ENCODE measurements around the gene SOX30.
A peak's percentile ranks its signal among the peaks of the same experiment; 100 is the strongest.

SOX30 gene

DNA sequence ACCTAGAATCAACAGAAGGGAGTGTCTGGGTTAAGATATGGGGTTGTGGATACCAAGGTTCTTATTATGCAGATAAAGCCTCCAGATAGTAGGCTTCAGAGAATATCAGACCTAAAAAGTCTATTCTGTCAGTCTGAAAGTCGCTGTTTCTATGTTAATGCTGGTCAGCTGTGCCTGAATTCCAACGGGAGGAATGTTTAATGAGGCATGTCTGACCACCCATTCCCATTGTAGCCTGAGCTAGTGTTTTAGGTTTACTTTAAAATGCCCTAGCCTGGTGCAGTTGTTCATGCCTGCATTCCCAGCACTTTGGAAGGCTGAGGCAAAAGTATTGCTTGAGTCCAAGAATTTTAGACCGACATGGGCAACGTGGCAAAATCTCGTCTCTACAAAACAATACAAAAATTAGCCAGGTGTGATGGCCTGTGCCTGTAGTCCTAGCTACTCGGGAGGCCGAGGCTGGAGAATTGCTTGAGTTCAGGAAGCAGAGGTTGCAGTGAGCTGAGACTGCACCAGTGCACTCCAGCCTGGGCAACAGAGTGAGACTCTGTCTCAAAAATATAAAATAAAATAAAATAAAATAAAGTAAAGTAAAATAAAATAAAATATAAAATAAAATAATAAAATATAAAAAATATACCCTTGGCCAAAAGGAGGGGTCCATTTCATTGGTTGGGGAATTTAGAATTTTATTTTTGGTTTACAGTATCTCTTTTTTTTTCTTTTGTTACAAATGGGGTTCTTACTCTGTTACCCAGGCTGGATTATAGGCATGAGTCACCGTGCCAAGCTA, 7.8 kb upstream of the SOX30 start:
- no peak for DNase-seq

- DNase-seq = no peak
Measured at GRCh38 chr5:157658893-157659292, 6.7 kb upstream of the SOX30 start.

- DNase-seq = no peak
Measured at GRCh38 chr5:157657516-157657915, 5.3 kb upstream of the SOX30 start.

GRCh38 chr5:157651623-157652376, 438 bp downstream of the SOX30 start:
- DNase-seq = peak; percentile 57

- DNase-seq = no peak
Measured at GRCh38 chr5:157650991-157651611, 1.1 kb downstream of the SOX30 start.

- no peak for DNase-seq
Measured at GRCh38 chr5:157649101-157649500, 3.1 kb downstream of the SOX30 start.

GRCh38 chr5:157648275-157648990, 3.8 kb downstream of the SOX30 start:
- no peak for DNase-seq

- no peak for DNase-seq
Measured at GRCh38 chr5:157640406-157641066, 11.7 kb downstream of the SOX30 start.

- DNase-seq = no peak
Measured at GRCh38 chr5:157630341-157630740, 21.9 kb downstream of the SOX30 start.

DNA sequence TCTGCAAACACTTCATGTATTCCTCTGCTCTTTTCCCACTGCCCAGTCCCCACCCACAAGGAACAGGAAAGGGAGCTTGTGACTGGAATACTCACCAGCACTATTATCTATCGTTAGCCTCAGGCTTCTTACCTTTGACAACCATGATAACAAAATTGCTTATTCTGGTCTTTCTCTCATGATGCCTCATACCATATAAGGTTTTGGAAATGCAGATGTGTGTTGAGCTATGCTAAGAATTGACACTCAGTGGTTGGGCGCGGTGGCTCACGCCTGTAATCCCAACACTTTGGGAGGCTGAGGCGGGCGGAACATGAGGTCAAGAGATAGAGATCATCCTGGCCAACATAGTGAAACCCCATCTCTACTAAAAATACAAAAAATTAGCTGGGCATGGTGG, 25.4 kb downstream of the SOX30 start:
- no peak for DNase-seq

GRCh38 chr5:157624144-157624543, 28.1 kb downstream of the SOX30 start:
- no peak for DNase-seq

DNA sequence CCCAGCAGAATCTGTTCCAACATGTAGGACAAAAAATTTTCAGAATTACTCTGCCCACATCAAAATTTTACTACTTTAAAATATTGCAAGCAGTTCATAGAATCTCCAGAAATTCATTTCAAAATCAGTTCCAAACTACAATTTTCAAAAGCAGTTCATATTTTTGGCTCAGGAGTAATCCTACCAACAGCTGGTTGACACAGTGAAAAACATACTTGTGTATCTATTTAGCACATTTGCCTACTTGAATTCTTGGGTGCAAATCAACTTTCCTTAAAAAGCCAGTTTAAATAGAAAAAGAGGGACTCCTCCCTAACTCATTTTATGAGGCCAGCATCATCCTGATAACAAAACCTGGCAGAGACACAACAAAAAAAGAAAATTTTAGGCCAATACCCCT, 31.5 kb downstream of the SOX30 start:
- DNase-seq = no peak

- no peak for DNase-seq
Measured at GRCh38 chr5:157618191-157618765, 34.0 kb downstream of the SOX30 start.

- DNase-seq = no peak
Measured at GRCh38 chr5:157616785-157617184, 35.5 kb downstream of the SOX30 start.

DNA sequence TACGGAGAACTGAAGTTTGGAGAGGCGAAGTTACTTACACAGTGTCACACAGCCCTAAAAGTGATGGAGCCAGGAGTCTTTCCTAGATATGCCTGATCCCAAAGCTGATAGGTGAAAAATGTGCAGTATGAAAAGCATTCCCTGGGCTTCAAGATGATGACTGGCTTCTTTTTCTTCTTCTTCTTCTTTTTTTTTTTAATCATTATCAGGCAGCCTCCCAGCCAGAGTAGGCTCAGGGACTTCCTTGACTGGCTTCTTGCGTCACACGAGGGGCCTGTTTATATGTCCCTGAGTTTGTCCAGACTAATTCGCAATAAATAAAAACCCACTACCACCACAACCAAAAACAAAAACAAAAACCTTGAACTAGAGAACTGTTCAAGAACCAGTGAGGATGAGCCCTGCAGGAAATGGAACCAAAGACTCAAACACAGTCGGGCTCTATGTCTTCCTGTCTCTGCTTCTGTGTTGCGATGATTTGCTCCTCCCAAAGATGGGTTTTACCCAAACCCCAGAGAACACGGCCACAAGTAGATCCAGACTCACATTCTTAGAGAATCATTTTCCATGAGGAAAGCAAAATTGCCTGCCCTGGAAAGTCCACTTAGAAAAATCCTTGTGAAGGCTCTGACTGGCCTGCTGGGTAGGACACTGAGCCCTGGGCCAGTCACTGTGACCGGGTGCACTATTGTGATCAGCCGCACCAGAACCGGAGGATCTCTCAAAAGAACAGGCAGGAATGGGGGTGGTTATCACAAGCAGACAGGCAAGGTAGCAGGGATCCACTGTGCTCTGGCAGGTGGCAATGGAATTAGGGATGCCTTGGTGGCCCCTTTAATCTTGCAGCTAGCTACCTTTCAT, 38.6 kb downstream of the SOX30 start:
- DNase-seq = no peak

- DNase-seq = no peak
Measured at GRCh38 chr5:157612581-157612980, 39.7 kb downstream of the SOX30 start.

DNA sequence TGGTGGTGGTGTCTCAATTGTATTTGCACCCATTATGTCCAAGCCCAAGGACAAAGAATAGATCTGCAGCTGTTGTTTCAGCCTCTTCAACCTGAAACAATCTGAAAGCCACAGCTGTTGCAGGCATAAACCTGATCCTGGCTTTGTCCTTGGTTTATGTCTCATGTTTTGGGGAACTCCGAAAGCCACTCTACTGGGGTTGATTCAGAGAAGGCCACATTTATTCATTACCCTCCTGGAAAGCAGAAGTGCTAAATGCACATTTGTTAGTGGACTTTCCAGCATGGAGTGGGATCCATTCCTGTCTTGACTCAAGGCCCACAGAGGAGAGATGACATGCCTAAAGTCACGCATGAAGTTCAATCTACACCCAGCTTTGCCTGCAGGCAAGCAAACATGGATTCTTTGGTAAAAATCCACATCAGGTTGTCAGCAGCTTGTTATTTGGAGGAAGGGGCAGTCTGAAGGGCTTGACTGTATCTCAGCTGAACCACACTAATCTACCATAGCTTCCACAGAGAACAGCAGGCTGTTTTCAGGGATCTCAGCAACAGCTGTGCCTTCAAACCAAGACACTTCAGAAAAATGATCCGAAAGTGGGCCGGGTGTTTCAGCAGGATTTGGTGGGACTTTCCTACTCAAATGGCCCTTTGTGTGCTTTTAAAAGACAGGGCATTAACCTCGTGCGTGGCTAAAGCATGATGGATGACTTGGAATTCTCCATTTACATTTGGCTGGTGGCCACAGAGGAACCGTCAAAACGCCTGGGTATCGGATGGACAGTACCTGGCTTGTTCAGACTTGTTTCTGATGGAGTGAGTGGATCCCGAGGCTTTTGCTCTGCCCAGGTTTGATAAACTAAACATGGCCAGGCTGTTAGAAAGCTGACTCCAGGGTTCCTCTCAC, 40.4 kb downstream of the SOX30 start:
- peak; percentile 3 for DNase-seq

DNA sequence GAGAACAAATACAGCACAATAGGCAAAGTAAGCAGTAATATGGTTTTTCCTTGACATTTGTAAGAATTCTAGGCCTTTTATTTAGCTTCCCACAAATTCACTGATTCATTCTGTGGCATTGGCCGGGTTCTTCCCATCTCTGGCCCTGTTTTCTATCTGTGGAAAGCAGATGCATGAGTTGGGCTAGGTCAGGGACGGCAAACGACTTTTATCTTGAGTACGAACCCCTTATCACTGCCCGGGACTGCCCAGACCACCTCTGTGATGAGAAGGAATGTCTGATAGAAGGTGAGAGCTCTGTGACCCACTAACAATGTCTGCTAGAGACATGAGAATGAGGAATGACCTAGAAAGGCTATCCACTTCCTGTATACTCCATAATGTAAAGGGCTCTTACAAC, 41.2 kb downstream of the SOX30 start:
- DNase-seq = no peak

- DNase-seq = no peak
Measured at GRCh38 chr5:157608972-157609565, 43.2 kb downstream of the SOX30 start.

Data from NCI-H1092 treated with DMSO at 0.1 percent for 48 hours (cell line).